BE2C (cell line): ENCODE measurements around the gene PEF1.
A peak's percentile ranks its signal among the peaks of the same experiment; 100 is the strongest.

ENCODE experiments used
- DNase-seq: peaks from one replicate; pipeline ENCODE4 v3.0.0-alpha.2; 2020
- H3K27me3 ChIP-seq: fragments of 250-450 bp; sonication (Bioruptor Pico); 2 replicates; pipeline ENCODE4 v1.5.1; 2020; ENCODE audit warnings: mild to moderate bottlenecking
- H3K36me3 ChIP-seq: fragments of 250-450 bp; sonication (Bioruptor Pico); 2 replicates; pipeline ENCODE4 v1.5.1; 2020; ENCODE audit warnings: mild to moderate bottlenecking
- H3K4me1 ChIP-seq: fragments of 250-450 bp; sonication (Bioruptor Pico); 2 replicates; pipeline ENCODE4 v1.5.1; 2020
- H3K4me3 ChIP-seq: 2 replicates; pipeline ENCODE4 v1.5.1; 2011; ENCODE audit warnings: low read depth, low read length
- H3K9me3 ChIP-seq: fragments of 250-450 bp; sonication (Bioruptor Pico); 2 replicates; pipeline ENCODE4 v1.5.1; 2020
- CTCF ChIP-seq: IDR thresholded peaks from 2 replicates; pipeline ENCODE4 v1.5.1; 2012; ENCODE audit warnings: mild to moderate bottlenecking, low read depth, low read length

The PEF1 gene

GRCh38 chr1:31671147-31671546 is 26.5 kb upstream of the PEF1 start:
- no peak for TF ChIP-seq CTCF
- Histone ChIP-seq H3K4me3 (no peak overlapping the region), H3K27me3 (no peaks in the 10 kb centered on the region), H3K4me1 (peaks cover 12% of the 10 kb centered on the region; the same call in 1 of the 2 replicates), H3K36me3 (no peaks in the 10 kb centered on the region), H3K9me3 (no peaks in the 10 kb centered on the region)
- no peak for DNase-seq

- peaks cover 12% of the 10 kb centered on the region; the same call in 1 of the 2 replicates for H3K4me1 ChIP-seq
- H3K36me3 ChIP-seq = no peaks in the 10 kb centered on the region
- DNase-seq = no peak
- no peaks in the 10 kb centered on the region for H3K27me3 ChIP-seq
- H3K9me3 ChIP-seq = no peaks in the 10 kb centered on the region
- TF ChIP-seq CTCF = no peak
- no peak overlapping the region for H3K4me3 ChIP-seq
Measured at GRCh38 chr1:31670593-31670964, 25.9 kb upstream of the PEF1 start.

- Histone ChIP-seq H3K4me1 (peaks cover 12% of the 10 kb centered on the region; the same call in 1 of the 2 replicates), H3K27me3 (no peaks in the 10 kb centered on the region), H3K36me3 (no peaks in the 10 kb centered on the region), H3K4me3 (peak overlapping the region; percentile 19; the same call in 1 of the 2 replicates), H3K9me3 (no peaks in the 10 kb centered on the region)
- TF ChIP-seq CTCF = no peak
- DNase-seq = peak; percentile 25
Measured at GRCh38 chr1:31669786-31670592, 25.3 kb upstream of the PEF1 start.

- peak; percentile 55 for DNase-seq
- Histone ChIP-seq H3K4me1 (peaks cover 12% of the 10 kb centered on the region; the same call in 1 of the 2 replicates), H3K4me3 (peak overlapping the region; percentile 19; the same call in 1 of the 2 replicates), H3K9me3 (no peaks in the 10 kb centered on the region), H3K27me3 (no peaks in the 10 kb centered on the region), H3K36me3 (no peaks in the 10 kb centered on the region)
- no peak for TF ChIP-seq CTCF
Measured at GRCh38 chr1:31669433-31669785, 24.7 kb upstream of the PEF1 start.

GRCh38 chr1:31668303-31668883 is 23.7 kb upstream of the PEF1 start:
- TF ChIP-seq CTCF = no peak
- H3K27me3 ChIP-seq = no peaks in the 10 kb centered on the region
- H3K36me3 ChIP-seq = no peaks in the 10 kb centered on the region
- H3K9me3 ChIP-seq = no peaks in the 10 kb centered on the region
- peaks cover 12% of the 10 kb centered on the region; the same call in 1 of the 2 replicates for H3K4me1 ChIP-seq
- DNase-seq = peak; percentile 44
- no peak overlapping the region for H3K4me3 ChIP-seq

- Histone ChIP-seq H3K27me3 (no peaks in the 10 kb centered on the region), H3K36me3 (no peaks in the 10 kb centered on the region), H3K9me3 (no peaks in the 10 kb centered on the region), H3K4me1 (peaks cover 12% of the 10 kb centered on the region; the same call in 1 of the 2 replicates), H3K4me3 (no peak overlapping the region)
- TF ChIP-seq CTCF = no peak
- DNase-seq = no peak
Measured at GRCh38 chr1:31667065-31667785, 22.5 kb upstream of the PEF1 start.
